Upper lobe of left lung (tissue), 6 donors: ENCODE results near the gene MAPK14. TPM values are rescaled to one million over a fixed set of nuclear protein-coding genes. Genes with fewer than 3 reads are reported as not detected.

ENCODE experiments used
- ATAC-seq, 2 donors: fragments of 200-7000 bp; cut with Tn5 transposase; one replicate each; pipeline ENCODE4 v1.9.1; 2022; ENCODE audit warnings: mild to moderate bottlenecking in 2 of 2, moderate library complexity in 2 of 2; ENCODE audit not compliant: low FRiP score in 2 of 2
- DNase-seq, 2 donors: peaks; one replicate each; pipeline ENCODE4 v3.0.0-alpha.2; 2019 to 2020
- H3K27ac ChIP-seq, 4 donors: fragments of 200-600 bp; sonication (generic); one replicate each; pipeline ENCODE4 v1.5.1; 2016 to 2019
- H3K27me3 ChIP-seq, 4 donors: fragments of 200-600 bp; sonication (generic); one replicate each; pipeline ENCODE4 v1.5.1; 2017 to 2019
- H3K36me3 ChIP-seq, 4 donors: fragments of 200-600 bp; sonication (generic); one replicate each; pipeline ENCODE4 v1.5.1; 2016 to 2019
- H3K4me1 ChIP-seq, 4 donors: fragments of 200-600 bp; sonication (generic); one replicate each; pipeline ENCODE4 v1.5.1; 2018 to 2019
- H3K4me3 ChIP-seq, 4 donors: fragments of 200-600 bp; sonication (generic); one replicate each; pipeline ENCODE4 v1.5.1; 2017 to 2019; ENCODE audit warnings: mild to moderate bottlenecking in 2 of 4, moderate library complexity in 1 of 4
- H3K9me3 ChIP-seq, 4 donors: fragments of 200-600 bp; sonication (generic); one replicate each; pipeline ENCODE4 v1.5.1; 2018 to 2019
- EP300 ChIP-seq, 4 donors: sonication (generic); formaldehyde crosslinking; IDR thresholded peaks; one replicate each; pipeline ENCODE4 v1.5.1; 2017; ENCODE audit warnings: antibody characterized with exemption in 4 of 4, control low read depth in 2 of 4
- POLR2A ChIP-seq, 4 donors: fragments of 450-650 bp; IDR thresholded peaks; one replicate each; pipeline ENCODE4 v1.5.1; 2016 to 2017; ENCODE audit warnings: antibody characterized with exemption in 4 of 4, mild to moderate bottlenecking in 2 of 4
- POLR2AphosphoS5 ChIP-seq, 2 donors: sonication (generic); formaldehyde crosslinking; IDR thresholded peaks; one replicate each; pipeline ENCODE4 v1.5.1; 2017; ENCODE audit warnings: antibody characterized with exemption in 2 of 2
- whole genome bisulfite sequencing, 2 donors: methylation state at CpG; one replicate each; pipeline ENCODE4 v1.1.5; 2017 to 2018; 5-methylcytosine and 5-hydroxymethylcytosine counted together
- total RNA-seq, 6 donors: library from RNA; depleted of rRNA in 4 of 6; stranded (reverse); fragments of >200 nt in 4 of 6; gene quantifications; one replicate each; pipeline versions ENCODE4 v1.1.0 to v1.2.1, GENCODE V29; 2016 to 2021
- TF ChIP-seq, protein P1 (sequence below), 6 experiments: fragments of 450-650 bp in 4 of 6; fragments of 200-600 bp in 2 of 6; sonication (generic) in 2 of 6; IDR thresholded peaks; one replicate each; pipeline ENCODE4 v1.5.1; 2016 to 2019; ENCODE audit warnings: antibody characterized with exemption in 6 of 6
- donor health status: DM: no; HTN: no; CAD: no; lungs with moderate emphysema.
- donor health status: DM: no; HTN: yes; CAD: no; lungs with severe emphysema.

Gene MAPK14
- total RNA-seq, 6 donors from 2014 or later, result 39.8 to 96.3 (median 70.8) TPM

DNA sequence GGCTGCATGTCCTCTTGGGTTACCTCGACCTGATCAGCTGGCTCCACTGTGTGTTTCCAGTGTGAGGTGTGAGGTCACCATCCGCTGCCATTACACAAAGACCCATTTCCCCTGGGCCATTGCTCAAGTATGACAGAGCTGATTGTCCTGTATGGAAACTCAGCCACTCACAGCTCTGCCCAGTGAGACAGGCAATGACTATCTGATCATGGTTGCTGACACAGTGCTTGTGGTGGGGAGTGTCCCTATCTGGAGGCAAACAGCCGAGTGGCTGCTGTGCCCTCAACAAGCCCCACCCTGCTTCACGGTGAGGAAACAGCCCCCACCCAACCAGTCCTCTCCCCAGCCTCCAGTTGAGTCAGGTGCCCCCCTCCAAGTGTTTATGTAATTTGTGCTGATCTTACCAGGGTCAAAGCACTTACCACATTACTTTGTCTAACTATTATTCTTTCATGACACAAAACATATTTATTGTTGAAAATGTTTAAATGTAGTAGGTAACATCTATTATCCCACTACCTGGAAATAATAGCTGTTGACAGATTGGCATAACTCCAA is 91.0 kb downstream of the MAPK14 start:
- WGBS, 2 donors, result 33 to 34% methylated on average over 3 to 4 of the region's 4 CpGs
- peaks cover 31 to 47% (median 35%) of the 10 kb centered on the region in 4 donors for H3K4me1 ChIP-seq
- H3K27me3 ChIP-seq, result no peaks in the 10 kb centered on the region
- no peak overlapping the region for H3K4me3 ChIP-seq
- no peaks in the 10 kb centered on the region for H3K9me3 ChIP-seq
- H3K36me3 ChIP-seq, result peaks cover 0 to 17% (median 0%) of the 10 kb centered on the region in 4 donors
- ATAC-seq (peak; percentile 71 to 76), DNase-seq (peak in 1 of 2 donors; percentile 89)
- H3K27ac ChIP-seq, result peak overlapping the region; percentile 9 to 88 (median 76)
- TF ChIP-seq, protein P1, sequence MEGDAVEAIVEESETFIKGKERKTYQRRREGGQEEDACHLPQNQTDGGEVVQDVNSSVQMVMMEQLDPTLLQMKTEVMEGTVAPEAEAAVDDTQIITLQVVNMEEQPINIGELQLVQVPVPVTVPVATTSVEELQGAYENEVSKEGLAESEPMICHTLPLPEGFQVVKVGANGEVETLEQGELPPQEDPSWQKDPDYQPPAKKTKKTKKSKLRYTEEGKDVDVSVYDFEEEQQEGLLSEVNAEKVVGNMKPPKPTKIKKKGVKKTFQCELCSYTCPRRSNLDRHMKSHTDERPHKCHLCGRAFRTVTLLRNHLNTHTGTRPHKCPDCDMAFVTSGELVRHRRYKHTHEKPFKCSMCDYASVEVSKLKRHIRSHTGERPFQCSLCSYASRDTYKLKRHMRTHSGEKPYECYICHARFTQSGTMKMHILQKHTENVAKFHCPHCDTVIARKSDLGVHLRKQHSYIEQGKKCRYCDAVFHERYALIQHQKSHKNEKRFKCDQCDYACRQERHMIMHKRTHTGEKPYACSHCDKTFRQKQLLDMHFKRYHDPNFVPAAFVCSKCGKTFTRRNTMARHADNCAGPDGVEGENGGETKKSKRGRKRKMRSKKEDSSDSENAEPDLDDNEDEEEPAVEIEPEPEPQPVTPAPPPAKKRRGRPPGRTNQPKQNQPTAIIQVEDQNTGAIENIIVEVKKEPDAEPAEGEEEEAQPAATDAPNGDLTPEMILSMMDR (IDR thresholded peaks at IDR 0.05), result no peak
- peak; percentile 72 to 73 for TF ChIP-seq POLR2AphosphoS5 (IDR thresholded peaks at IDR 0.05)

GRCh38 chr6:36119209-36119608 is 91.6 kb downstream of the MAPK14 start:
- Histone ChIP-seq H3K27ac (peak overlapping the region in 3 of 4 donors; percentile 26 to 88 (median 87)), H3K9me3 (no peaks in the 10 kb centered on the region), H3K4me1 (peaks cover 36 to 53% (median 40%) of the 10 kb centered on the region in 4 donors), H3K36me3 (peaks cover 0 to 17% (median 0%) of the 10 kb centered on the region in 4 donors), H3K4me3 (no peak overlapping the region), H3K27me3 (no peaks in the 10 kb centered on the region)
- ATAC-seq (no peak), DNase-seq (no peak)
- TF ChIP-seq EP300 (IDR thresholded peaks at IDR 0.05) (no peak), POLR2A (IDR thresholded peaks at IDR 0.05) (no peak), POLR2AphosphoS5 (IDR thresholded peaks at IDR 0.05) (no peak)
- TF ChIP-seq, protein P1 (IDR thresholded peaks at IDR 0.05), result no peak
- WGBS, 2 donors, result 82 to 83% methylated on average over 4 of the region's 4 CpGs

GRCh38 chr6:36120018-36120417 is 92.4 kb downstream of the MAPK14 start:
- no peak for ATAC-seq
- WGBS, 2 donors, result 71 to 83% methylated on average over 6 of the region's 6 CpGs
- no peak for TF ChIP-seq POLR2A (IDR thresholded peaks at IDR 0.05)
- no peak for TF ChIP-seq EP300 (IDR thresholded peaks at IDR 0.05)
- TF ChIP-seq POLR2AphosphoS5 (IDR thresholded peaks at IDR 0.05), result no peak
- TF ChIP-seq, protein P1 (IDR thresholded peaks at IDR 0.05), result no peak

DNA sequence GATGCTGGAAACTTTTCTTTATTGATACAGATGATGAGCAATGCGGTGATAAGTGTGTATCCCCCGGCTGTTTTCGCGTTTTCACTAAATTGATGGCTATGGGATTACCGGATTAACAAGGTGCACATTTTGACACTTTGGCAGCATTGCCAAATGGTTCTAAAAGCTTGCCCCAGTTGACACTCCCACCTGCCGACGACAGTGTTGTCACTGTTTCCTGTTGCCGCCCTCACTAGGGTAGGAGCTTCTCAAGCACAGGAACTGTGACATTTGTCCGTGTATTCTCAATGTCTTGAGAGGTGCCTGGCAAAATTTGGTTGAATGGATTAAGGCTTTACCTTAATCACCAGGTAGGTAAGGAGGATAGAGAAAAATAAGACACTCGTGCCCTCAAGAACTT is 92.9 kb downstream of the MAPK14 start:
- ATAC-seq (no peak), DNase-seq (peak in 1 of 2 donors; percentile 72)
- WGBS, 2 donors, result 34% methylated on average over 10 of the region's 10 CpGs
- Histone ChIP-seq H3K4me1 (peaks cover 39 to 56% (median 42%) of the 10 kb centered on the region in 4 donors), H3K9me3 (no peaks in the 10 kb centered on the region), H3K36me3 (peaks cover 0 to 17% (median 0%) of the 10 kb centered on the region in 4 donors), H3K27ac (peak overlapping the region; percentile 76 to 88 (median 86)), H3K27me3 (no peaks in the 10 kb centered on the region), H3K4me3 (no peak overlapping the region)
- TF ChIP-seq POLR2A (IDR thresholded peaks at IDR 0.05) (peak in 1 of 4 donors; percentile 18), POLR2AphosphoS5 (IDR thresholded peaks at IDR 0.05) (peak; percentile 23 to 36)
- TF ChIP-seq, protein P1 (IDR thresholded peaks at IDR 0.05), result no peak

More at GRCh38 chr6:36120018-36120417, 92.4 kb downstream of the MAPK14 start:
- no peaks in the 10 kb centered on the region for H3K9me3 ChIP-seq
- peak overlapping the region; percentile 76 to 88 (median 86) for H3K27ac ChIP-seq
- H3K36me3 ChIP-seq, result peaks cover 0 to 17% (median 0%) of the 10 kb centered on the region in 4 donors
- no peaks in the 10 kb centered on the region for H3K27me3 ChIP-seq
- no peak overlapping the region for H3K4me3 ChIP-seq
- no peak for DNase-seq
- peaks cover 39 to 59% (median 45%) of the 10 kb centered on the region in 4 donors for H3K4me1 ChIP-seq
